Cerebellar nuclear complex (tissue), 1 donor: ENCODE data around the gene HOXC13.

ENCODE experiments used
- DNase-seq, 2 experiments: peaks; one replicate each; lab custom pipeline; 2025; lab: John Stamatoyannopoulos, UW

HOXC13 gene

GRCh38 chr12:53970451-53970850, 31.8 kb downstream of the HOXC13 start:
- DNase-seq: no peak

GRCh38 chr12:53971129-53971528, 32.5 kb downstream of the HOXC13 start:
- no peak for DNase-seq

GRCh38 chr12:53971686-53972085, 33.1 kb downstream of the HOXC13 start:
- no peak for DNase-seq

- no peak for DNase-seq
These were observed 33.6 kb downstream of the HOXC13 start for GRCh38 chr12:53972152-53972702.

GRCh38 chr12:53972722-53973235, 34.1 kb downstream of the HOXC13 start, which contains the start of gene HOXC11:
HOXC11 (plus strand) TSS chr12:53973126; CDS start chr12:53973242, 116 bp downstream.
- no peak for DNase-seq

GRCh38 chr12:53973236-53974042, 34.8 kb downstream of the HOXC13 start:
- no peak for DNase-seq

- no peak for DNase-seq
These were observed 35.7 kb downstream of the HOXC13 start, which contains the start of gene HOTAIR for GRCh38 chr12:53974084-53975063. HOTAIR (minus strand) TSS chr12:53974954.

- DNase-seq: no peak
These were observed 36.4 kb downstream of the HOXC13 start for GRCh38 chr12:53975064-53975471.

- no peak for DNase-seq
These were observed 37.0 kb downstream of the HOXC13 start for GRCh38 chr12:53975479-53976152.

- DNase-seq: no peak
These were observed 37.7 kb downstream of the HOXC13 start for GRCh38 chr12:53976172-53976822.

- no peak for DNase-seq
These were observed 38.4 kb downstream of the HOXC13 start for GRCh38 chr12:53976823-53977595.

GRCh38 chr12:53977596-53978445, 39.2 kb downstream of the HOXC13 start:
- DNase-seq: no peak

GRCh38 chr12:53978477-53979356, 40.1 kb downstream of the HOXC13 start:
- DNase-seq: no peak

GRCh38 chr12:53980104-53980801, 41.6 kb downstream of the HOXC13 start:
- no peak for DNase-seq

- no peak for DNase-seq
These were observed 42.3 kb downstream of the HOXC13 start for GRCh38 chr12:53980802-53981496.

GRCh38 chr12:53981634-53982565, 43.3 kb downstream of the HOXC13 start:
- DNase-seq: no peak
